ENCODE results near the gene TMEM170B.

TMEM170B gene

GRCh38 chr6:11621119-11621518 lies 83.6 kb downstream of the TMEM170B start:
- peak; percentile 42 for DNase-seq

GRCh38 chr6:11622156-11622555 lies 84.6 kb downstream of the TMEM170B start:
- no peak for DNase-seq

- no peak for DNase-seq
Observed at GRCh38 chr6:11623272-11623671, 85.7 kb downstream of the TMEM170B start.

- no peak for DNase-seq
Observed at GRCh38 chr6:11625302-11625701, 87.8 kb downstream of the TMEM170B start.

GRCh38 chr6:11626356-11626755 lies 88.8 kb downstream of the TMEM170B start:
- DNase-seq: no peak

GRCh38 chr6:11628562-11628961 lies 91.0 kb downstream of the TMEM170B start:
- DNase-seq: no peak

- DNase-seq: no peak
Observed at GRCh38 chr6:11631008-11631407, 93.5 kb downstream of the TMEM170B start.

- DNase-seq: no peak
Observed at GRCh38 chr6:11631539-11631938, 94.0 kb downstream of the TMEM170B start.

- DNase-seq: no peak
Observed at GRCh38 chr6:11632231-11632630, 94.7 kb downstream of the TMEM170B start.

GRCh38 chr6:11632795-11633511 lies 95.4 kb downstream of the TMEM170B start:
- DNase-seq: no peak
